ENCODE measurements around the gene HSP90AA1.

The HSP90AA1 gene

DNA sequence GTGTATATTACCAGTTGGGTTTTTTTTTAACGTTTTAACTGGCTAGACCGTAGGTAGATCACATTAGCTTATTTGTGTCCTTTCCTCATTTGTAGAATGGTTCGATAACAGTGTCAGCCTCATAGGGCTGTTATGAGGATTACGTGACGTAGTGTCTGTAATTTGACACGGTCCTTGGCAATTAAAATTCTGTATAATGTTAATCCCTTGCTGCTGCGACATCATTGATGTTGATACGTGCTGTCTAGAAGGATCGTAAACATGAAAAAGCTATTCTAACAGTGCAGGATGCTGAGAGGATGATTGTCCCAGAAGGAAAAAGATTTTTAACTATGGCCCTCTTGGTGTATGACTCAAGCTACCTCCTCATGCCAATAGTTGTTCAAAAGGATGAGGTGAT is 50.9 kb downstream of the HSP90AA1 start:
- no peak for DNase-seq

DNA sequence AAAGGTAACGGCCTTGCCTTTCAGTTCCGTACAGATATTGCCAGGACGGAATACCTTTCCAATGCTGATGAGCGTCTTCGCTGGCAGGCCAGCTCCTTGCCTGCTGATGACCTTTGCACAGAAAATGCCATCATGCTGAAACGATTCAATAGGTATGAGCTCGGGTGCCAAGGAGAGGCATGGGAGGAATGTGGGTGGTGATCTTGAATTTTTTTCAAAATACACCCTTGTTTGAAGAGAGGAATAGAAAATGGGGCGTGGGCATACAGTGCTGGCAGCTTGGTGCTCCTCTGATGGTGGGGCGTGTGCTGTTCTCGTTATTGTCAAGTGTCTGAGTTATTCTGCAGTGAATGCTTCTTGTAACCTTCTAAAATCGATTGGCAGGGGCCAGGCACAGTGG is 52.5 kb downstream of the HSP90AA1 start:
- no peak for DNase-seq

DNA sequence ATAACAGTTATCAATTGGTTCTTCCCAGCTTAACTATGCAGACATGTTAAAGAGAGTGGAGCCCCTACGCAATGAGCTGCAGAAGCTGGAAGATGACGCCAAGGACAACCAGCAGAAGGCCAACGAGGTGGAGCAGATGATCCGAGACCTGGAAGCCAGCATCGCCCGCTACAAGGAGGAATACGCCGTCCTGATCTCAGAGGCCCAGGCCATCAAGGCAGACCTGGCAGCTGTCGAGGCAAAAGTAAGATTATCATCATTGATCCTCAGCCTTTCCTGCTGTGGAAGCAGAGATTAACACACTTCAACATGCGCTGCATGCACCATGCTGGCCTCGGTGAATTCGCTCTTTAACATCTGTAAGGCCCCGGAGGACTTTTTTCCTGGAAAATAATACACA is 53.6 kb downstream of the HSP90AA1 start:
- no peak for DNase-seq

Data from stimulated activated CD4-positive, alpha-beta T cell treated with anti-CD3 and anti-CD28 coated beads, Interleukin-15, amount 100 ng/mL, for 24 hours (primary cell).